DOHH2 (cell line): ENCODE results near the gene SNRPD1.

Source experiments
- CTCF ChIP-seq: fragments of 200-600 bp; sonication (generic); IDR thresholded peaks from one replicate; pipeline ENCODE4 v1.5.1; 2014; ENCODE audit warnings: antibody characterized with exemption, mild to moderate bottlenecking, low read depth, low read length; ENCODE audit not compliant: poor library complexity, severe bottlenecking
- EZH2phosphoT487 ChIP-seq: fragments of 200-600 bp; sonication (generic); IDR thresholded peaks from 2 replicates; pipeline ENCODE4 v1.6.1; 2017; ENCODE audit warnings: borderline replicate concordance, mild to moderate bottlenecking, antibody characterized with exemption, low read length, moderate library complexity, mixed read lengths

DNA sequence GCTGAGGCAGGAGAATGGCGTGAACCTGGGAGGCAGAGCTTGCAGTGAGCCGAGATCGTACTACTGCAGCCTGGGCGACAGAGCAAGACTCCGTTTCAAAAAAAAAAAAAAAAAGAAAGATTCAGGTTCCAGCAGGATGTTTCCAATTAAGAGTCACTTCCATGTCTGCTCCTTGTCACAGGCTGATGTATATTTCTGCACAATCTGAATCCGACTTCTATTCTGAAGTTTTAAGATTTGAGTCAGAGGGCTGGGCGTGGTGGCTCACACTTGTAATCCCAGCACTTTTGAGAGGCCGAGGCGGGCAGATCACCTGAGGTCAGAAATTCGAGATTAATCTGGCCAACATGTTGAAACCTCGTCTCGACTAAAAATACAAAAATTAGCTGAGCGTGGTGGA is 24.7 kb downstream of the SNRPD1 start:
- no peak for TF ChIP-seq CTCF
- no peak for TF ChIP-seq EZH2phosphoT487
